ENCODE data around the gene RERE.

The RERE gene

DNA sequence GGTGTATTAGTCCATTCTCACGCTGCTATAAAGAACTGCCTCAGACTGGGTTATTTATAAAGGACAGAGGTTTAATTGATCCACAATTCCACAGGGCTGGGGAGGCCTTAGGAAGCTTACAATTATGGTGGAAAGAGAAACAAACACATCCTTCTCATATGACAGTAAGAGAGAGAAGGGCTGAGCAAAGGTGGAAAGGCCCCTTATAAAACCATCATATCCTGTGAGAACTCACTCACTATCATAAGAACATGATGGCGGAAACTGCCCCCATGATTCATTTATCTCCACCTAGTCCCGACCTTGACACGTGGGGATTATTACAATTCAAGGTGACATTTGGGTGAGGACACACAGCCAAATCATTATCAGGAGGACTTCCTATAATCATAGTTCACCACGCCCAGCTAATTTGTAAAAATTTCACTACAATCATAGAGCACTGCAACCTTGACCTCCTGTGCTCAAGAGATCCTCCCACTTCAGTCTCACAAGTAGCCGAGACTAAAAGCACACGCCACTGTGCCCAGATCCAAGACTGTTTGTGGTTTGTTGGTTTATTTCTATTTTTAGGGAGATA, 164.9 kb downstream of the RERE start:
- Mint-ChIP-seq H3K4me3 (no peak overlapping the region), H3K27ac (no peak overlapping the region), H3K4me1 (ENCODE audit: low read depth) (peaks cover 14% of the 10 kb centered on the region), H3K27me3 (no peaks in the 10 kb centered on the region), H3K9me3 (no peaks in the 10 kb centered on the region), H3K36me3 (ENCODE audit: low read depth) (peaks cover 38% of the 10 kb centered on the region)
- intact Hi-C loops (cut with micrococcal nuclease) = no loop called here

DNA sequence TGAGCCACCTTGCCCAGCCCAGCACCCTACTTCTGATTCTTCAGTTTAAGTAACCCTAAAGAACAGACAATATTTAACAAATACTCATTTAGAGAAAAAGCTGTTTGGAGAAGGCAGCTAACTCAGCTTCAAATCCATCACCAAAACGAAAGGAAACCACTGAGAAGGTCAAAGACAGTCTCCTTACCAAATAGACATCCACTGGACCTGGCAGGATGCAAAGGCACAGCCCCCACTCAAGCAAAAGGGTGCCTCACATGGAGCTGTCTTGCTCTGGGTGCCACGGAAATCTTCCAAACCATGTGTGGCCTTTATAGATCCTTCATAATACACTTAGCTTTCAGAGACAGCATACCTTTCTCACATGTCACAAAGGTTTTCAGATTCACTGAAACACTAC, 165.5 kb downstream of the RERE start:
- Mint-ChIP-seq H3K27me3 (no peaks in the 10 kb centered on the region), H3K9me3 (no peaks in the 10 kb centered on the region), H3K4me3 (no peak overlapping the region), H3K27ac (no peak overlapping the region), H3K4me1 (ENCODE audit: low read depth) (peaks cover 14% of the 10 kb centered on the region), H3K36me3 (ENCODE audit: low read depth) (peaks cover 38% of the 10 kb centered on the region)
- intact Hi-C loops (cut with micrococcal nuclease) = no loop called here

DNA sequence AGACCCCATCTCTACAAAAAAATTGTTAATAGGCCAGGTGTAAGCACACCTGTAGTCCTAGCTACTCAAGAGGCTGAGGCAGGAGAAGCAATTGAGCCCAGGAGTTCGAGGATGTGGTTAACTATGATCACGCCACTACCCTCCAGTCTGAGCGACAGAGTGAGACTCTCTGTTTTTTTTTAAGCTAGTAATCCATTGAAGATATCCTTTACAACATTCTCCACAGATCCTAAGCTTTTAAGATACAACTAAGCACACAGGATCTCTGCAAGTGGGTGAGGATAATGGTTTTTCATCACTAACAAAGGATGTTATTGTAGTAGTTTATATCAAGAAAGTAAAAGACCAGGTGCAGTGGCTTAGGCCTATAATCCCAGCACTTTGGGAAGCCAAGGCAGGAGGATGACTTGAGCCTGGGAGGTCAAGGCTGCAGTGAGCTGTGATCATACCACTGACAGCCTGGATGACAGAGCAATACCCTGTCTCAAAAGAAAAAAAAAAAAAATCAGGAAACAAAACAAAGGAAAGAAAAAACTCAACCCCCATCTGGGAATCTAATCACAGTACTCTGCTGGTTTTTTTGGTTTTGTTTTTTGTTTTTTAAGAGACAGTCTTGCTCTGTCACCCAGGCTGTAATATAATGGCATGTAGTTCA, 166.1 kb downstream of the RERE start:
- H3K4me1 Mint-ChIP-seq (ENCODE audit: low read depth) = peaks cover 14% of the 10 kb centered on the region
- H3K27me3 Mint-ChIP-seq = no peaks in the 10 kb centered on the region
- intact Hi-C loops (cut with micrococcal nuclease) = no loop called here
- H3K9me3 Mint-ChIP-seq = no peaks in the 10 kb centered on the region
- H3K4me3 Mint-ChIP-seq = no peak overlapping the region
- H3K27ac Mint-ChIP-seq = no peak overlapping the region
- H3K36me3 Mint-ChIP-seq (ENCODE audit: low read depth) = peaks cover 37% of the 10 kb centered on the region

DNA sequence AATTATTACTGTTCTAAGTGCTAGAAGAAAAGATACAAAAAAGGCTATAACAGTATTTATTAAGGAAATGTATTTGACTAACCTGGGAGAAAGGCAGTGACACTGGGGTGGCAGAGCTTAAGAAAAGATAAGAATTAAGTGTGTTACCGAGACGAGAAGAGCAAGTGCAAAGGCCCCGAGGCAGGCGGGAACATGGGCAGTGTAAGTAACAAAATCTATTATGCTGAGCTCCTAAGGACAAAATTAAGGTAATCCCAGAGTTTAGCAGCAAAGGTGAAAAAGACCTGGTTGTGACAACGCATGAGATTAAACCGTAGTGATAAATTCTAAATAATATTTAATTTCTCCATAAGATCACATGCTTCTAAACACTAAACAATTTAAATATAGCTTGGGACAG, 167.6 kb downstream of the RERE start:
- Mint-ChIP-seq H3K27me3 (no peaks in the 10 kb centered on the region), H3K4me3 (no peak overlapping the region), H3K4me1 (ENCODE audit: low read depth) (peaks cover 14% of the 10 kb centered on the region), H3K27ac (no peak overlapping the region), H3K36me3 (ENCODE audit: low read depth) (peaks cover 22% of the 10 kb centered on the region), H3K9me3 (no peaks in the 10 kb centered on the region)
- intact Hi-C loops (cut with micrococcal nuclease) = no loop called here

DNA sequence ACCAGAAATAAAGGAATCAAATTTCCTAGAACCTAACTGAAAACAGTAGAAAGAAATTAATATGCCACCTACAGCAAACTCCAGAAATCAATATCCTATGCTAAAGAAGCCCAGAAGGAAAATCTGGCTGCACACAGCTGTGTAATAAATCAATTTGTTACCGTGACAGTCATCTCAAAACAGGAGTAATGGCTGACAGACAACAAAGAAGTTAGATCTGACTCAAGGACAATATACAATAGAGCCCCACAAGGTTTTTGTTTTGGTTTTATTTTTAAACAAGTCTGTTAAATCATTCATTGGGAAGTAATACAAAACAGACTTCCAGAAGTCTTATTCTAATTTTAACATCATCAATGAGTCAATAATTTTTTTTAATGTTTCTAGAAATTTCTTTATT, 168.4 kb downstream of the RERE start:
- Mint-ChIP-seq H3K4me1 (ENCODE audit: low read depth) (peaks cover 14% of the 10 kb centered on the region), H3K36me3 (ENCODE audit: low read depth) (peaks cover 14% of the 10 kb centered on the region), H3K27me3 (no peaks in the 10 kb centered on the region), H3K4me3 (no peak overlapping the region), H3K27ac (no peak overlapping the region), H3K9me3 (no peaks in the 10 kb centered on the region)
- intact Hi-C loops (cut with micrococcal nuclease) = no loop called here

DNA sequence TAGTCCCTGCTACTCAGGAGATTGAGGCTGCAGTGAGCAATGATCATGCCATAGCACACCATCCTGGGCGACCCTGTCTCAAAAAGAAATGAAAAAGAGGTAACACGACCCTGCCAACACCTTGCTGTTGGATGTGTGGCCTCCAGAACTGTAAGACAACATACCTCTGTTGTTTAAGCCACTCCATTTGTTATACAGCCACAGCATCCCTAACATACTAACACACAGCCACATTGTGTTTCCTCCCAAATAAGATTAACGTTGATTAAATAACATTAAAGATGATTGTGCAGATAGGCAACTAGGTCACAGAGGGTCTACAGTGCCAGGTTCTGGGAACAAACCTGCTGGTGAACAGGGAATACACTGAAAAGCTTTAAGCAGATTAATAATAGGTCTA, 170.4 kb downstream of the RERE start:
- Mint-ChIP-seq H3K4me1 (ENCODE audit: low read depth) (peaks cover 9% of the 10 kb centered on the region), H3K27me3 (no peaks in the 10 kb centered on the region), H3K36me3 (ENCODE audit: low read depth) (peaks cover 6% of the 10 kb centered on the region), H3K4me3 (no peak overlapping the region), H3K9me3 (no peaks in the 10 kb centered on the region), H3K27ac (no peak overlapping the region)
- intact Hi-C loops (cut with micrococcal nuclease) = no loop called here

DNA sequence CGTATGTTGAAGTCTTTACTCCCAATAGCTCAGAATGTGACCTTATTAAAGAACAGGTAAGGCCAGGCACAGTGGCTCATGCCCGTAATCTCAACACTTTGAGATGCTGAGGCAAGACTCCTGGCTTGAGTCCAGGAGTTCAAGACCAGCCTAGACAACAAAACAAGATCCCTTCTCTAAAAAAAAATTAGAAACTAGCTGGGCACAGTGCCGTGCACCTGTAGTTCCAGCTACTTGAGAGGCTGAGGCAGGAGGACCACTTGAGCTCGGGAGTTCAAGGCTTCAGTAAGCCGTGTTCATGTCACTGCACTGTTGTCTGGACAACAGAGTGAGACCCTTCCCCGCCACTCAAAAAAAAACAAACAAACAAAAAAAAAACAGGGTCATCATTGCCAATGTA, 171.3 kb downstream of the RERE start:
- Mint-ChIP-seq H3K36me3 (ENCODE audit: low read depth) (peaks cover 6% of the 10 kb centered on the region), H3K4me1 (ENCODE audit: low read depth) (peaks cover 6% of the 10 kb centered on the region), H3K27me3 (no peaks in the 10 kb centered on the region), H3K27ac (no peak overlapping the region), H3K9me3 (no peaks in the 10 kb centered on the region), H3K4me3 (no peak overlapping the region)
- intact Hi-C loops (cut with micrococcal nuclease) = no loop called here

DNA sequence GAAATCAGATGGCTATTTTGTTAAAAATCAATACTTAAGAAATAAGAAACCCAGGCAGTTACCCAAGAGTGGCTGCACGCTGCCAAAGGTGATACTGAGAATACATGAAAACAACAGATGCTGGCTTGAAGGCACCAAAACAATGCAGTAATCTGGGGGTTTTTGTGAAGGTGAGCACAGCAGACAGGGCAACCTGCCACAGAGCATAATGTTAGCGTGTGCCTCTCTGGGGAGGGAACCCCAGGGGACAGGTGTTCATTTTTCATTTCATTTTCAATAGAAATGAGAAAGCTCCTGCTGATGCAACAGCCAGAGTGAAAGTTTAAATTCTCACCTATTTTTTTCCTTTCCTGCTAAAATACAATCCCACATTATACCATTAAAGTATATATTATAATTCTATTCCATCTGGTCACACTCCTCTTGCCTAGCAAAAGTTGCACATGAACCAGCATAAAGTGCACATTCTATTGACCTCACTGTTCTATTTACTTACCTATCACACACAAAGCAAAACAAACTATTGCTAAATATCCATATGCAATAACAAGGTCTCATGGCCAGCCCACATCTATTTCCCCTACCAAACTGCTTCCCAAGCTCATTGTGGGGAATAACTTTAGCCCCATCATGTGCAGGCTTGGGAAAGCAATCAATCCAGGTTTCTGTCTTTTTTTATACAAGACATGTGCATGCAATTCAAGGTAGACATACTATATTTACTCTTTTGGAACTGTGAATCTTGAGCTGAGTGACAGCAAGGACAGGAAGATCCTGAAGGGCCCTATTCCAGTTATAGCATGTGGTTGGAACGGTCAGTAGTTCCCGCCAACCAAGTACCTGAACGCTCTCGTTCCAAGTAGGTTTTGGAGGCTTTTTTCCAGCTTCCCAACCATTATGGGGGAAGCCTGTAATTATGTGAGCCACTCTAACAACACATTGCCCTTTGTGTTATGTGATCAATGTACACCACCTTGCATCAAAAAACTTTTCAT, 173.6 kb downstream of the RERE start:
- no peaks in the 10 kb centered on the region for H3K36me3 Mint-ChIP-seq (ENCODE audit: low read depth)
- intact Hi-C loops (cut with micrococcal nuclease) = no loop called here
- no peak overlapping the region for H3K27ac Mint-ChIP-seq
- no peaks in the 10 kb centered on the region for H3K9me3 Mint-ChIP-seq
- no peaks in the 10 kb centered on the region for H3K27me3 Mint-ChIP-seq
- peaks cover 6% of the 10 kb centered on the region for H3K4me1 Mint-ChIP-seq (ENCODE audit: low read depth)
- H3K4me3 Mint-ChIP-seq = no peak overlapping the region

DNA sequence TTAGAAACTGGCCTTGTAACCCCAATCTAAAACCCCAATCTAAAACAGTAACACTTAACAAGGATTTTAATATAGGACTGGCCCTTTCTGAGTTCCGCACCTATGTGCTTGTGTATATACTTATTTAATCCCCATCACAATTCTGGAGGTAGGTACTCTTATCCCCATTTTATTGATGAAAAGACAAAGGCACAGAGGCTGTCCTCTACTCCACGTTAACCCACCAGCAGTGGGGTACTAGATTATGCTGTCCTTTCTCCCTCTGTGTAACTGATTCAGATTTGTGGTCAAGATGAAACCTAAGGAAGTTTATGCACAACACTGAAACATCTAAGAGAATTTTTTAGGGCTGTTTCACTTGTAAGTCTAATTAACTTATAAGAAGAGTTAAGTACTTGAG, 175.3 kb downstream of the RERE start:
- intact Hi-C loops (cut with micrococcal nuclease) = no loop called here
- Mint-ChIP-seq H3K9me3 (no peaks in the 10 kb centered on the region), H3K4me1 (ENCODE audit: low read depth) (no peaks in the 10 kb centered on the region), H3K27me3 (no peaks in the 10 kb centered on the region), H3K27ac (no peak overlapping the region), H3K4me3 (no peak overlapping the region), H3K36me3 (ENCODE audit: low read depth) (no peaks in the 10 kb centered on the region)

DNA sequence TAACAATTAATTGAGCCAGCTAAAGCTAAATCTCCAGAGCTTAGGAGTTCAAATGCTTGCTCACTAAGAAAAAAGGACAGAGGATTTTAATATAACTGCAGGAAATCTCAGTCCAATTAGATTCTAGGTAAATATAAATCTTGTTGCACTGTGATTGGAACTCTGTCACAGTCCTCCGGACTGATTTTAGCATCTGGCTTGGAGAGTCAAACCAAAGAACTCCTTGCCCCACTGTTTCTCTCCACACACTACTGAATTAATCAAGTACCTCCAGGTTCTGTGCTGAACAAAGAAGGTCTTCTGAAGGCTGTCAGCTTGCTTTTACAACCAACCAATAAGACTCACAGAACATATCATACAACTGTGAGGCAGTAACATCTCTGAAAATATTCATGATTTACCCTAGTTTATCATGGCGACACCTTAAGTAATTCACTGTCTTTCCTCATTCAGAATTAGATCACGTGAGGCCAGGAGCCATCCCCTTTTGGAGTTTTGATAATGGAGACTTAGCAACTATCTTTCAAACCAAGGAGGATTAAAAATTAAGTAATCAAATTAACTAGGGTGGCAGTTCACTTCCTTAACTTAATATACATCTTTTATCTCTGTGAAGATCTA, 176.0 kb downstream of the RERE start:
- Mint-ChIP-seq H3K36me3 (ENCODE audit: low read depth) (no peaks in the 10 kb centered on the region), H3K4me1 (ENCODE audit: low read depth) (no peaks in the 10 kb centered on the region), H3K9me3 (no peaks in the 10 kb centered on the region), H3K27ac (no peak overlapping the region), H3K27me3 (no peaks in the 10 kb centered on the region), H3K4me3 (no peak overlapping the region)
- intact Hi-C loops (cut with micrococcal nuclease) = no loop called here

DNA sequence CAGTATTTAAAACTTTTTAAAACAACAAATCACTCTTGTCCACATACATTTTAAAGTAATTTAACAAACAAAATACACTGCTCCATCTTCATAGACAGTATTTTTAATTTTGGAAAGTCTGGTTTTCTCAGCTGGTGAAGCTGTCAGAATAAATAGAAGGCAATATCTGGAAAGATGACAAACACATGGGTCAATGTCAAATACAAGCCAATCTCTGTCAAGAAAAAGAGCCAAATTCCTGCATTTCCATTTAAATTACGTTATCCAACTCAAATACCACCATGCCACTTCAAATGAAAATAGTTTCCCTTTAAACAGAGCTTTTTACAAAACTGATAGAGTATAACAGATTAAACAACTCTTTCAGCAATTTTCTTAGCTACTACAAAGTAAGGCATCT, 176.5 kb downstream of the RERE start:
- Mint-ChIP-seq H3K27ac (no peak overlapping the region), H3K27me3 (no peaks in the 10 kb centered on the region), H3K4me1 (ENCODE audit: low read depth) (no peaks in the 10 kb centered on the region), H3K36me3 (ENCODE audit: low read depth) (no peaks in the 10 kb centered on the region), H3K9me3 (no peaks in the 10 kb centered on the region), H3K4me3 (no peak overlapping the region)
- intact Hi-C loops (cut with micrococcal nuclease) = no loop called here

DNA sequence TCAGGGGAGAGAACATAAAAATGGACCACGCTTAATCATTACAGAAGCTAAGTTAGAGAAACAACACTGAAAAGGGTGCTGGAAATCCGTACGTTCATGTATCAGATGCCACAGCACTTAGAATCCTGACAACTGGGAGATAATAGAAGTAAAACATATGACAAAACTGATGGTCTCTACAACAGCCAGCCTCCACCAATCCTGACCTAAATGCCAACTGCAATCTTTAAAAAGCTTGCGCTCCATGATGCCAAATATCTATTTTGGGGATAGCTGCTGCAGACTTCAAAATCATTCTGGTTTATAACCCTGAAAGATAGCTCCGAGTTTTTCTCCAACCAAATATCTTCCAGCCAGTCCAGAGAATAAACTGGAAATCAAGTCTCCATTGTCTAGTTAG, 178.3 kb downstream of the RERE start:
- no peak overlapping the region for H3K27ac Mint-ChIP-seq
- intact Hi-C loops (cut with micrococcal nuclease) = no loop called here
- H3K36me3 Mint-ChIP-seq (ENCODE audit: low read depth) = no peaks in the 10 kb centered on the region
- H3K27me3 Mint-ChIP-seq = no peaks in the 10 kb centered on the region
- no peak overlapping the region for H3K4me3 Mint-ChIP-seq
- H3K9me3 Mint-ChIP-seq = no peaks in the 10 kb centered on the region
- H3K4me1 Mint-ChIP-seq (ENCODE audit: low read depth) = peaks cover 5% of the 10 kb centered on the region

DNA sequence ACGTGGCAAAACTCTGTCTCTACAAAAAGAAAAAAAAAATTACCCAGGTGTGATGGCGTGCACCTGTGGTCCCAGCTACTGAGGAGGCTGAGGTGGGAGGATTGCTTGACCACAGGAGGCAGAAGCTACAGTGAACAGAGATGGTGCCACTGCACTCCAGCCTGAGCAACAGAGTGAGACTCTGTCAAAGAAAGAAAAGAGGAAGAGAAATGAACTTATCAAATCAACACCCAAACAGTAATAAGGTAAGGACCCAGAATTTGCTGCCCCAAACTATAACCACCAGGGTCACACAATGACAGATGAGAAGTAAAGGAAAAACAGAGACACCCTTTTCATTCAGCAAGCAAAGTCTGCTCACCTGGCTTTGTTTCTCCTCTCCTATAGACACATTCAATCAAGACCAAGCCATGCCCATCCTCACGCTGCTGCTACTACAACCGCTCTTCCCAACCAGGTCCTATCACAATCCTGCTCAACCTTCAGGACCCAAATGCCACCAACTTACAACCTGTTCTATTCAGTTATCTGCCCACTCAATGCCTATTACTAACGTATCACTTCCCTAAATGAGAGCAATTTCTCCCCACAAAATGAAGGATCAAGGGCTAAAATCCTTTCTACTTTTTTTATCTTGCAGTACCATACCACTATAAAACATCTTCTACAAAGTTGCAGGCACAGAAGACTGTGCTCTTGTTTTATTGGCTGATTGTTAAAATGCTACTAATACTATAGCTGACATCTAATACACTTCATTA, 183.5 kb downstream of the RERE start:
- H3K36me3 Mint-ChIP-seq (ENCODE audit: low read depth) = no peaks in the 10 kb centered on the region
- intact Hi-C loops (cut with micrococcal nuclease) = no loop called here
- no peaks in the 10 kb centered on the region for H3K9me3 Mint-ChIP-seq
- no peak overlapping the region for H3K4me3 Mint-ChIP-seq
- H3K4me1 Mint-ChIP-seq (ENCODE audit: low read depth) = peaks cover 30% of the 10 kb centered on the region
- no peak overlapping the region for H3K27ac Mint-ChIP-seq
- H3K27me3 Mint-ChIP-seq = no peaks in the 10 kb centered on the region
